Ovary (tissue), 3 donors: ENCODE measurements around the gene VAV3.

Experiments used
- CTCF ChIP-seq, 3 donors: fragments of 450-650 bp in 2 of 3; fragments of 200-600 bp in 1 of 3; IDR thresholded peaks; one replicate each; pipeline versions ENCODE4 v1.5.1 to v1.8.0; 2016 to 2022; ENCODE audit warnings: antibody characterized with exemption in 3 of 3, mild to moderate bottlenecking in 1 of 3
- POLR2A ChIP-seq: fragments of 450-650 bp; IDR thresholded peaks from one replicate; pipeline ENCODE4 v1.6.1; 2017; ENCODE audit warnings: antibody characterized with exemption, mild to moderate bottlenecking, moderate library complexity
- donor health status: DM: no; HTN: no; CAD: no.

- TF ChIP-seq POLR2A (no peak), CTCF (IDR thresholded peaks at IDR 0.05) (no peak)
Observed at GRCh38 chr1:107525145-107525544, 439.8 kb downstream of the VAV3 start.
